GM12878 (cell line): Measurements from ENCODE around the gene PARN. TPM values are rescaled to one million over a fixed set of nuclear protein-coding genes. Genes with fewer than 3 reads are reported as not detected.

Experiments
- ATAC-seq: fragments of 200-7000 bp; cut with Tn5 transposase; 3 replicates; pipeline ENCODE4 v1.9.1; 2020; ENCODE audit warnings: mild to moderate bottlenecking, moderate library complexity
- BruUV-seq: library from RNA; stranded (reverse); fragments of 400-500 nt; replicated peaks from 2 replicates; lab custom pipeline; 2021; lab: Mats Ljungman, UMichigan
- CTCF ChIA-PET: fragments of 300-600 bp; sonication (Branson Sonifier 250); formaldehyde crosslinking; extraction: SDS; loops from one replicate; lab custom pipeline; 2021; ENCODE audit warnings: inconsistent platforms; lab: Yijun Ruan, JAX
- POLR2A ChIA-PET: fragments of 350-600 bp; formaldehyde crosslinking; extraction: SDS; loops from one replicate; lab custom pipeline; 2021; ENCODE audit warnings: inconsistent platforms; lab: Charles Lee
- RAD21 ChIA-PET: fragments of 300-600 bp; sonication (Branson Sonifier 250); formaldehyde crosslinking; loops from one replicate; lab custom pipeline; 2023; ENCODE audit warnings: antibody characterized with exemption; ENCODE audit not compliant: unreplicated experiment; lab: Charles Lee
- SMC1A ChIA-PET: fragments of 300-600 bp; sonication (Branson Sonifier 250); formaldehyde crosslinking; loops from one replicate; lab custom pipeline; 2023; ENCODE audit not compliant: unreplicated experiment, uncharacterized antibody; lab: Charles Lee
- DNase-seq: peaks from one replicate; pipeline ENCODE4 v3.0.0-alpha.2; 2011; ENCODE audit warnings: low read depth, low spot score
- FAIRE-seq: peaks from 3 replicates; lab custom pipeline; 2011; peaks lifted over from hg19 to GRCh38; lab: Jason Lieb, UNC
- H2AFZ ChIP-seq: 2 replicates; pipeline ENCODE4 v1.6.0; 2011; ENCODE audit warnings: low read depth, low read length, control low read depth; ENCODE audit not compliant: control insufficient read depth
- H3K27ac ChIP-seq: 2 replicates; pipeline ENCODE4 v1.5.1; 2011; ENCODE audit warnings: control low read depth; ENCODE audit not compliant: control insufficient read depth, insufficient read depth
- H3K27me3 ChIP-seq, 2 experiments: replicated peaks in 1 of 2; 2 replicates each; pipeline versions ENCODE4 v1.6.0 to v1.6.1; 2011; ENCODE audit warnings: low read length in 1 of 2; ENCODE audit not compliant: control insufficient read depth in 2 of 2, insufficient read depth in 2 of 2
- H3K36me3 ChIP-seq, 2 experiments: 2 replicates each; pipeline ENCODE4 v1.5.1; 2011; ENCODE audit warnings: low read length in 1 of 2; ENCODE audit not compliant: control insufficient read depth in 2 of 2, insufficient read depth in 2 of 2
- H3K4me1 ChIP-seq: 2 replicates; pipeline ENCODE4 v1.6.1; 2011; ENCODE audit warnings: mild to moderate bottlenecking, low read length, moderate library complexity, mixed read lengths; ENCODE audit not compliant: control insufficient read depth, insufficient read depth
- H3K4me2 ChIP-seq: 2 replicates; pipeline ENCODE4 v1.6.0; 2011; ENCODE audit warnings: control low read depth; ENCODE audit not compliant: control insufficient read depth, insufficient read depth
- H3K4me3 ChIP-seq: fragments of 200-600 bp; sonication (generic); 2 replicates; pipeline ENCODE4 v1.5.1; 2016
- H3K79me2 ChIP-seq: 2 replicates; pipeline ENCODE4 v1.6.0; 2011; ENCODE audit warnings: low read length; ENCODE audit not compliant: control insufficient read depth, insufficient read depth
- H3K9ac ChIP-seq: 2 replicates; pipeline ENCODE4 v1.8.0; 2011; ENCODE audit warnings: low read length, control low read depth, mixed read lengths; ENCODE audit not compliant: control insufficient read depth, insufficient read depth
- H3K9me3 ChIP-seq: replicated peaks from 3 replicates; pipeline ENCODE4 v1.5.1; 2011; ENCODE audit warnings: mild to moderate bottlenecking, low read length; ENCODE audit not compliant: control insufficient read depth, insufficient read depth
- H4K20me1 ChIP-seq: 2 replicates; pipeline ENCODE4 v1.6.0; 2011; ENCODE audit not compliant: control insufficient read depth, insufficient read depth
- E4F1 ChIP-seq: fragments of 450-650 bp; IDR thresholded peaks from 2 replicates; pipeline ENCODE4 v1.6.1; 2018; ENCODE audit warnings: borderline replicate concordance, mild to moderate bottlenecking; ENCODE audit not compliant: partially characterized antibody
- WGBS: methylation state at CpG from one replicate; pipeline ENCODE4 v1.1.6; 2016; ENCODE audit warnings: low lambda C conversion rate; ENCODE audit not compliant: insufficient replicate concordance, insufficient coverage; ENCODE audit errors: missing lambda C conversion rate; 5-methylcytosine and 5-hydroxymethylcytosine counted together
- in situ Hi-C: fragments of 300-500 bp; cut with MboI; formaldehyde crosslinking; loops from 9 replicates; pipeline ENCODE4 v1.14.3; 2018; ENCODE audit warnings: mixed read lengths
- intact Hi-C: fragments of 100-400 bp; cut with micrococcal nuclease; formaldehyde crosslinking; loops from one replicate; pipeline ENCODE4 v1.14.2; 2022; ENCODE audit not compliant: unreplicated experiment
- polyA plus RNA-seq, 11 experiments: library from polyadenylated mRNA; depleted of rRNA in 4 of 11; unstranded in 6 of 11; stranded (reverse) in 5 of 11; fragments of >200 nt; fragmentation: Nextera tagmentation in 4 of 11; fragmentation: Illumina TruSeq in 1 of 11; extraction: Ambion mirVana in 4 of 11; extraction: Trizol in 1 of 11; gene quantifications; 1 replicate in 1 of 11; 2 replicates in 10 of 11; pipeline versions ENCODE4 v1.2.1 to v1.2.3, GENCODE V29; 2011 to 2016; ENCODE audit warnings: inconsistent platforms in 2 of 11, missing spikeins in 2 of 11, low read depth in 1 of 11
- total RNA-seq, 4 experiments: library from RNA; depleted of rRNA in 3 of 4; stranded (reverse); fragments of >200 nt in 3 of 4; fragmentation: Illumina TruSeq in 1 of 4; extraction: Trizol in 1 of 4; gene quantifications; 2 replicates each; pipeline versions ENCODE4 v1.2.1 to v1.2.3, GENCODE V29; 2013 to 2021

PARN gene
- total and polyA plus RNA-seq, 10 of the 15 experiments (the other 5 are each of a cell fraction or from before 2014, with no cell fraction given): 15.6 to 77.3 (median 47.7) TPM

- CTCF ChIA-PET: interaction anchor here (0.6 to 0.9 kb wide), 5 partner anchors 61 to 491 kb away, joined by 3 to 4 read pairs (median 3); no protein-coding TSS in a partner anchor
- Histone ChIP-seq H3K36me3 (peaks cover 0 to 3% of the 10 kb centered on the region in 2 experiments; a peak in 1 of 4 replicates), H3K4me1 (no peaks in the 10 kb centered on the region), H3K27me3 (no peaks in the 10 kb centered on the region), H3K9me3 (no peaks in the 10 kb centered on the region), H2AFZ (no peak overlapping the region), H3K79me2 (no peaks in the 10 kb centered on the region; the same call in 1 of the 2 replicates), H4K20me1 (no peaks in the 10 kb centered on the region), H3K4me2 (no peak overlapping the region), H3K27ac (no peak overlapping the region), H3K4me3 (no peak overlapping the region), H3K9ac (no peak overlapping the region)
- intact Hi-C loops (no loop called here), in situ Hi-C loops (no loop called here)
- DNase-seq (no peak), FAIRE-seq (no peak), ATAC-seq (no peak)
- POLR2A ChIA-PET: interaction anchor here (0.6 kb wide), 1 partner anchor 500 kb away, joined by 3 read pairs; no protein-coding TSS in a partner anchor
- no TSS peak for BruUV-seq
- WGBS: 98% methylated on average over 6 of the region's 6 CpGs
- SMC1A ChIA-PET: interaction anchor here (1.0 to 2.2 kb wide), 6 partner anchors 10 to 210 kb away, joined by 3 to 14 read pairs (median 5); no protein-coding TSS in a partner anchor
- RAD21 ChIA-PET: interaction anchor here (1.2 kb wide), 1 partner anchor 210 kb away, joined by 4 read pairs; no protein-coding TSS in a partner anchor
- no peak for TF ChIP-seq E4F1
Observed at GRCh38 chr16:14510939-14511799, 118.9 kb downstream of the PARN start.
